HG03045 (cell line): ENCODE measurements around the gene NEIL3.

Experiments used
- ATAC-seq: cut with Tn5 transposase; IDR thresholded peaks from one replicate; pipeline ENCODE4 v1.9.1; 2021; ENCODE audit warnings: mild to moderate bottlenecking, moderate library complexity; ENCODE audit not compliant: unreplicated experiment

NEIL3 gene

GRCh38 chr4:177309522-177310371 lies at the start of gene NEIL3:
NEIL3 (plus strand) TSS chr4:177309874; CDS start chr4:177309954, 80 bp downstream.
- ATAC-seq = peak; percentile 92

GRCh38 chr4:177263818-177264217 lies 45.9 kb upstream of the NEIL3 start:
- no peak for ATAC-seq

GRCh38 chr4:177264788-177265422 lies 44.8 kb upstream of the NEIL3 start:
- no peak for ATAC-seq

- no peak for ATAC-seq
Observed at GRCh38 chr4:177265729-177266128, 43.9 kb upstream of the NEIL3 start.

- no peak for ATAC-seq
Observed at GRCh38 chr4:177266506-177266905, 43.2 kb upstream of the NEIL3 start.

- no peak for ATAC-seq
Observed at GRCh38 chr4:177267911-177268310, 41.8 kb upstream of the NEIL3 start.

GRCh38 chr4:177271091-177271490 lies 38.6 kb upstream of the NEIL3 start:
- no peak for ATAC-seq

- no peak for ATAC-seq
Observed at GRCh38 chr4:177271915-177272766, 37.5 kb upstream of the NEIL3 start.

- ATAC-seq = no peak
Observed at GRCh38 chr4:177275999-177276398, 33.7 kb upstream of the NEIL3 start.

GRCh38 chr4:177281351-177281909 lies 28.2 kb upstream of the NEIL3 start:
- ATAC-seq = no peak

GRCh38 chr4:177282284-177282835 lies 27.3 kb upstream of the NEIL3 start:
- ATAC-seq = no peak

GRCh38 chr4:177283167-177283566 lies 26.5 kb upstream of the NEIL3 start:
- no peak for ATAC-seq

- no peak for ATAC-seq
Observed at GRCh38 chr4:177285953-177286352, 23.7 kb upstream of the NEIL3 start.

- no peak for ATAC-seq
Observed at GRCh38 chr4:177287255-177287654, 22.4 kb upstream of the NEIL3 start.

- no peak for ATAC-seq
Observed at GRCh38 chr4:177288335-177288734, 21.3 kb upstream of the NEIL3 start.

GRCh38 chr4:177290780-177291179 lies 18.9 kb upstream of the NEIL3 start:
- ATAC-seq = no peak

GRCh38 chr4:177292171-177292570 lies 17.5 kb upstream of the NEIL3 start:
- ATAC-seq = no peak

- ATAC-seq = no peak
Observed at GRCh38 chr4:177293208-177294033, 16.3 kb upstream of the NEIL3 start.

GRCh38 chr4:177297785-177298391 lies 11.8 kb upstream of the NEIL3 start:
- no peak for ATAC-seq
